H9 (cell line): Measurements from ENCODE around the gene PAGR1. TPM values are rescaled to one million over a fixed set of nuclear protein-coding genes. Genes with fewer than 3 reads are reported as not detected.

Source experiments
- DNase-seq: peaks from one replicate; pipeline ENCODE4 v3.0.0-alpha.2; 2017
- H2AFZ ChIP-seq: one replicate; pipeline ENCODE4 v1.6.1; 2013; ENCODE audit warnings: mild to moderate bottlenecking, low read length, control low read depth, moderate library complexity
- H2AK5ac ChIP-seq: 2 replicates; pipeline ENCODE4 v1.6.1; 2013; ENCODE audit warnings: low read length, control low read depth, mixed read lengths; ENCODE audit not compliant: insufficient read length
- H2BK120ac ChIP-seq: one replicate; pipeline ENCODE4 v1.6.1; 2013; ENCODE audit warnings: low read depth, mild to moderate bottlenecking, low read length, control low read depth, inconsistent platforms; ENCODE audit not compliant: poor library complexity, severe bottlenecking
- H2BK12ac ChIP-seq: 2 replicates; pipeline ENCODE4 v1.6.1; 2013; ENCODE audit warnings: low read length, control low read depth, mixed read lengths, low read depth; ENCODE audit not compliant: insufficient read length
- H2BK15ac ChIP-seq: 2 replicates; pipeline ENCODE4 v1.6.1; 2013; ENCODE audit warnings: low read depth, low read length, control low read depth
- H2BK20ac ChIP-seq: one replicate; pipeline ENCODE4 v1.6.1; 2013; ENCODE audit warnings: low read depth, mild to moderate bottlenecking, low read length, control low read depth, inconsistent platforms; ENCODE audit not compliant: poor library complexity, severe bottlenecking
- H2BK5ac ChIP-seq: 2 replicates; pipeline ENCODE4 v1.6.1; 2013; ENCODE audit warnings: low read length, control low read depth, mixed read lengths; ENCODE audit not compliant: insufficient read length
- H3K14ac ChIP-seq: 2 replicates; pipeline ENCODE4 v1.6.1; 2013; ENCODE audit warnings: low read length, control low read depth; ENCODE audit not compliant: insufficient read depth
- H3K18ac ChIP-seq: 2 replicates; pipeline ENCODE4 v1.6.1; 2013; ENCODE audit warnings: low read depth, mild to moderate bottlenecking, mixed read lengths, low read length, control low read depth; ENCODE audit not compliant: insufficient read length
- H3K23ac ChIP-seq: 2 replicates; pipeline ENCODE4 v1.6.1; 2013; ENCODE audit warnings: low read length, control low read depth, mixed read lengths, low read depth; ENCODE audit not compliant: insufficient read length
- H3K23me2 ChIP-seq: 2 replicates; pipeline ENCODE4 v1.6.1; 2013; ENCODE audit warnings: low read depth, mild to moderate bottlenecking, mixed read lengths, low read length, control low read depth; ENCODE audit not compliant: insufficient read length, poor library complexity, severe bottlenecking
- H3K27ac ChIP-seq: 2 replicates; pipeline ENCODE4 v1.5.1; 2013; ENCODE audit warnings: low read length, control low read depth, mixed read lengths, low read depth; ENCODE audit not compliant: insufficient read length
- H3K27me3 ChIP-seq: 2 replicates; pipeline ENCODE4 v1.6.1; 2013; ENCODE audit warnings: low read length, control low read depth, inconsistent platforms; ENCODE audit not compliant: insufficient read depth
- H3K4ac ChIP-seq: 2 replicates; pipeline ENCODE4 v1.6.1; 2013; ENCODE audit warnings: low read depth, mild to moderate bottlenecking, control low read depth, inconsistent platforms, low read length, moderate library complexity
- H3K4me1 ChIP-seq: 2 replicates; pipeline ENCODE4 v1.6.1; 2013; ENCODE audit warnings: low read length, control low read depth, inconsistent platforms; ENCODE audit not compliant: insufficient read depth
- H3K4me2 ChIP-seq: 2 replicates; pipeline ENCODE4 v1.6.1; 2013; ENCODE audit warnings: low read length, control low read depth, mixed read lengths; ENCODE audit not compliant: insufficient read length, insufficient read depth
- H3K56ac ChIP-seq: 2 replicates; pipeline ENCODE4 v1.6.1; 2013; ENCODE audit warnings: low read depth, mild to moderate bottlenecking, mixed read lengths, low read length, control low read depth; ENCODE audit not compliant: insufficient read length
- H3K79me1 ChIP-seq: 2 replicates; pipeline ENCODE4 v1.6.1; 2013; ENCODE audit warnings: low read depth, mild to moderate bottlenecking, moderate library complexity, low read length, control low read depth, inconsistent platforms; ENCODE audit not compliant: insufficient read depth, poor library complexity, severe bottlenecking
- H3K79me2 ChIP-seq: 2 replicates; pipeline ENCODE4 v1.6.1; 2013; ENCODE audit warnings: low read length, control low read depth, inconsistent platforms; ENCODE audit not compliant: insufficient read depth
- H3K9ac ChIP-seq: 2 replicates; pipeline ENCODE4 v1.6.1; 2013; ENCODE audit warnings: low read length, control low read depth, mixed read lengths; ENCODE audit not compliant: insufficient read length; ENCODE audit errors: extremely low read depth
- H3K9me3 ChIP-seq: one replicate; pipeline ENCODE4 v1.6.1; 2013; ENCODE audit warnings: low read depth, low read length, inconsistent platforms; ENCODE audit not compliant: control insufficient read depth
- H3T11ph ChIP-seq: one replicate; pipeline ENCODE4 v1.6.1; 2013; ENCODE audit warnings: mild to moderate bottlenecking, low read length, control low read depth, inconsistent platforms
- H4K20me1 ChIP-seq: one replicate; pipeline ENCODE4 v1.6.1; 2013; ENCODE audit not compliant: control insufficient read depth, insufficient read length, insufficient read depth
- H4K5ac ChIP-seq: 2 replicates; pipeline ENCODE4 v1.6.1; 2013; ENCODE audit warnings: low read depth, mild to moderate bottlenecking, mixed read lengths, low read length, control low read depth; ENCODE audit not compliant: insufficient read length
- H4K8ac ChIP-seq: replicated peaks from 2 replicates; pipeline ENCODE4 v1.6.1; 2013; ENCODE audit warnings: low read length, control low read depth, mixed read lengths, low read depth; ENCODE audit not compliant: insufficient read length
- H4K91ac ChIP-seq: 2 replicates; pipeline ENCODE4 v1.6.1; 2013; ENCODE audit warnings: low read depth, mild to moderate bottlenecking, moderate library complexity, mixed read lengths, low read length, control low read depth; ENCODE audit not compliant: insufficient read length
- H3K27ac Mint-ChIP-seq, 3 experiments: 2 replicates in 2 of 3; 3 replicates in 1 of 3; pipeline ENCODE4 v1.8.0; 2020 to 2021; ENCODE audit warnings: mixed read lengths in 3 of 3, mild to moderate bottlenecking in 1 of 3, moderate library complexity in 1 of 3
- H3K27me3 Mint-ChIP-seq: 2 replicates; pipeline ENCODE4 v1.8.0; 2021; ENCODE audit warnings: low read depth, mild to moderate bottlenecking, moderate library complexity, mixed read lengths
- H3K36me3 Mint-ChIP-seq, 3 experiments: 2 replicates in 2 of 3; 3 replicates in 1 of 3; pipeline ENCODE4 v1.8.0; 2020 to 2021; ENCODE audit warnings: low read depth in 3 of 3, mixed read lengths in 3 of 3; ENCODE audit not compliant: insufficient read depth in 1 of 3
- H3K4me1 Mint-ChIP-seq, 2 experiments: 2 replicates each; pipeline ENCODE4 v1.8.0; 2020; ENCODE audit warnings: mixed read lengths in 2 of 2
- H3K4me3 Mint-ChIP-seq, 2 experiments: 2 replicates in 1 of 2; 3 replicates in 1 of 2; pipeline ENCODE4 v1.8.0; 2020 to 2021; ENCODE audit warnings: mild to moderate bottlenecking in 2 of 2, mixed read lengths in 2 of 2, moderate library complexity in 1 of 2
- H3K9me3 Mint-ChIP-seq, 2 experiments: 2 replicates in 1 of 2; 3 replicates in 1 of 2; pipeline ENCODE4 v1.8.0; 2020; ENCODE audit warnings: mild to moderate bottlenecking in 2 of 2, mixed read lengths in 2 of 2, moderate library complexity in 1 of 2
- CTCF ChIP-seq: fragments of 200-600 bp; sonication (generic); conservative IDR thresholded peaks from 3 replicates; pipeline ENCODE4 v1.8.0; 2021; ENCODE audit warnings: antibody characterized with exemption, mild to moderate bottlenecking
- WGBS: extraction: QIAGEN DNeasy Blood & Tissue Kit; methylation state at CpG from one replicate; pipeline ENCODE4 v1.1.7; 2013; ENCODE audit warnings: missing lambda C conversion rate, low lambda C conversion rate, mixed read lengths; ENCODE audit not compliant: insufficient read length; ENCODE audit errors: extremely low coverage; 5-methylcytosine and 5-hydroxymethylcytosine counted together
- total RNA-seq: library from RNA; stranded (reverse); gene quantifications from 2 replicates; pipeline ENCODE4 v1.2.1, GENCODE V29; 2021

PAGR1 gene
- total RNA-seq, 1 experiment from 2014 or later: 65.3 TPM

- Histone ChIP-seq H3K79me1 (no peaks in the 10 kb centered on the region), H2BK15ac (no peak overlapping the region), H3K27me3 (no peaks in the 10 kb centered on the region; the same call in 1 of the 2 replicates), H3K18ac (no peak overlapping the region), H2BK5ac (no peak overlapping the region), H3K56ac (no peak overlapping the region), H3T11ph (no peak overlapping the region), H3K9ac (no peak overlapping the region), H4K91ac (no peak overlapping the region), H3K27ac (no peak overlapping the region), H4K20me1 (no peaks in the 10 kb centered on the region), H3K4me1 (no peaks in the 10 kb centered on the region), H3K23me2 (no peaks in the 10 kb centered on the region), H2AFZ (no peak overlapping the region), H3K23ac (no peak overlapping the region), H2AK5ac (no peak overlapping the region), H3K79me2 (no peaks in the 10 kb centered on the region), H3K9me3 (no peaks in the 10 kb centered on the region), H2BK20ac (no peak overlapping the region), H4K8ac (no peak overlapping the region), H2BK120ac (no peak overlapping the region), H3K14ac (no peak overlapping the region), H3K4me2 (no peak overlapping the region), H3K4ac (no peak overlapping the region), H2BK12ac (no peak overlapping the region), H4K5ac (no peak overlapping the region)
- DNase-seq: no peak
- Mint-ChIP-seq H3K9me3 (no peaks in the 10 kb centered on the region), H3K36me3 (no peaks in the 10 kb centered on the region), H3K4me3 (no peak overlapping the region), H3K4me1 (peaks cover 13 to 16% of the 10 kb centered on the region in 2 experiments), H3K27ac (no peak overlapping the region), H3K27me3 (peaks cover 20% of the 10 kb centered on the region)
- no peak for TF ChIP-seq CTCF
- WGBS: no CpG with 5 or more reads among the region's 5 CpGs
Measured at GRCh38 chr16:29774730-29775129, 41.2 kb upstream of the PAGR1 start.
